ENCODE measurements around the gene HAGH.
"Not testable (repeated sequence)": the region's sequence is repeated elsewhere in the genome, so short reads cannot be mapped to it uniquely, and the experiment has no call there.

The HAGH gene

DNA sequence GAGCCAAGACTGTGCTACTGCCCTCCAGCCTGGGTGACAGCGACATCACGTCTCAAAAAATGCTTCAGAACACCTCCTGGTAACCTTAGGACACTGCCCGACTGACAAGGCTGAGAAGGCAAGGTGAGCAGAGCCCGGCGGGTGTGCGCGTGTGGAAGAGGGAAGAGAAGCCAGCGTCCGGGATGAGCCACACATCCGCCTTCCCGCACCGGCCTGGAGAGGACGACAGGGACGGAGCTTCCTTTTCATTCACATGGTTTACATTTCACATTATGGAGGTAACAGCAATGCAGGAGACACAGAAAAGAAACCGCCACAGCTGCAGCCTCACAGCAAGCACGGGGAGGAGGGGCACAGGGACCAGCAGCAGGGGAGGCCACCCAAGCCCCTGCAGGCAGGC is 16.5 kb downstream of the HAGH start:
- DNase-seq: no peak

DNA sequence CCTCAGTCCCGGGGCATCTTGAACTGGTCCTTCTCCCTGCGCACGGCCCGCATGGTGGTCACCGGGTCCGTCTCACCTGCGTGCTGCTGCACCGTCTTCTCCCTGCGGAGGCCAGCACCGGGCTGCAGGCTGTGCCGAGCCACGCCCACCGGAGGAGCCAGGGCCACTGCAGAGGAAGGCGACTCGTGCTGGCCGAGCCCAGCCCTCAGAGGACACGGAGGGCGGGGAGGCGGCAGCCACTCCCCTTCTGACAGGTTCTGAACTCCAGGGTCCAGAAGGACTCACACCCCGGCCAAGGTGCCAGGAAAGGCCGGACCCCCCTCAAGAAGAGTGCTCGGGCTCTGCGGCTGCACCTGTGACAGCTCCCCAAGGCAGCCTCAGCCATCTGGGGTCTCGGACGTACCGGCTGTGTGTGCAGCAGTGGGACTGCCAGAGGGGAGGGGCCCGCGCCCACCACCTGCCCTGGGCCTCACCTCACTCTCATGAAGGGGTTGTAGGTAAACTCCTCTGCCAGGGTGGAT is 17.3 kb downstream of the HAGH start:
- DNase-seq: no peak

DNA sequence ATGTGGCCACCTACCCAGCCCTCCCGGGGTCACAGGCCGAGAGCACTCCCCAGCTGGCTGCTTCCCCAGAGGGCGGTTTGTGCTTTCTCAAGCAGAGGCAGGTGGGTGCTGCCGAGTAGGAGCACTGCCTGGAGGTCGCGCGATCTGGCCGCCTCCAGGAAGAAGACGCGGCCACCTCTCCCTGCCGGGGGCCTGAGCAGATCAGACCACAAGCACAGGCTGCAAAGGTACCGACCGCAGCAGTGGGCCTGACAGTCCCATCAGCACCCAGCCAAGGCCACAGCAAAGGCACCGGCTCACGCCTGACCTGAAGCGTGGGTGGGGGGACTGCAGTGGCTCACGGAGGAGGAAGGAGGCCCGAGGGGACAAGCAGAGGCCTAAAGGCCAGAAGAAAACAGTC is 17.9 kb downstream of the HAGH start:
- DNase-seq: no peak

DNA sequence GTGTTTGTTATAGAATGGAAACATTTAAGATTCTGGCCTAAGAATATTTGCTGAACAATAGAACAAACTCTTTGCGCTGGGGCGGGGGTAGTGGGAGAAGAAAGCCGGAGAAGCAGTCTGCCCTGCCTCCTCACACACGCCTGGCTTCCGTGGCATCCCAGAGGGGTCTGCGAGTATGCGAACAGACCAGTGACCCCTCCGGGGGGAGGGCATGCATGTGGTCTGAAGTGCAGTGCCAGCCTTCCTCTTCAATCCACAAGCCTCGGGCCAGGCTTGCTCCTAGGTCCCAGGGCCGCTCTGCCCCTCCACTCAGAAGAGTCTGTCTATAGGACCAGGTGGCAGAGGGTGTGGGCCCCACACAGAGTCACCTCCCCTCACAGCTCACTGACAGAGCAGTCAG is 19.0 kb downstream of the HAGH start:
- no peak for DNase-seq

DNA sequence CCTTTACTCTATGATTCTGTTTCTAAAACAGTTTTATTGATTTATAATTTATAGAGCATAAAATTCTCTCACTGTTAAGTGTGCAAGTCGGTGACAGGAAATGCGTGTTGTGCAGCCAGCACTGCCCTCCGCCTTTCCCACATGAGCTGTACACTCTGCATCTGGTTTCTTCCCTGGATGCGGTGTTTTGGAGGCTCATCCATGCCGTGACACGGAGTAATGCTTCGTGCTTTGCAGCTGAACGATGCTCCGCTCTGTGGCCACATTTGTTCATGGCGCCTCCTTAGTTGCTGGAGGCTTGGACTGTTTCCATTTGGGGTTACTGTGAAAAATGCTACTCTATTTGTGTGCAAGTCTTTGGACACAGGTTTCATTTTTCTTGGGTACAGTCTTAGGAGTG is 25.9 kb downstream of the HAGH start:
- no peak for DNase-seq

DNA sequence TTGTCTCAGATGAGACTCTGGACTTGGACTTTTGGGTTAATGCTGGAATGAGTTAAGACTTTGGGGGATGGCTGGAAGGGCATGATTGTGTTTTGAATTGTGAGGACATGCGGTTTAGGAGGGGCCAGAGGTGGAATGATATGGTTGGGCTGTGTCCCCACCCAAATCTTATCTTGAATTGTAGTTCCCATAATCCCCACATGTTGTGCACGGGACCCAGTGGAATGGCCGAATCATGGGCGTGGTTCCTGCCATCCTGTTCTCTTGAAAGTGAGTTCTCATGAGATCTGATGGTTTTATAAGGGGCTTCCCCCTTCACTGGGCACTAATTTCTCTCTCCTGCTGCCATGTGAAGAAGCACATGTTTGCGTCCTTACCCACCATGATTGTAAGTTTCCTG is 27.4 kb downstream of the HAGH start:
- DNase-seq: not testable (repeated sequence)

DNA sequence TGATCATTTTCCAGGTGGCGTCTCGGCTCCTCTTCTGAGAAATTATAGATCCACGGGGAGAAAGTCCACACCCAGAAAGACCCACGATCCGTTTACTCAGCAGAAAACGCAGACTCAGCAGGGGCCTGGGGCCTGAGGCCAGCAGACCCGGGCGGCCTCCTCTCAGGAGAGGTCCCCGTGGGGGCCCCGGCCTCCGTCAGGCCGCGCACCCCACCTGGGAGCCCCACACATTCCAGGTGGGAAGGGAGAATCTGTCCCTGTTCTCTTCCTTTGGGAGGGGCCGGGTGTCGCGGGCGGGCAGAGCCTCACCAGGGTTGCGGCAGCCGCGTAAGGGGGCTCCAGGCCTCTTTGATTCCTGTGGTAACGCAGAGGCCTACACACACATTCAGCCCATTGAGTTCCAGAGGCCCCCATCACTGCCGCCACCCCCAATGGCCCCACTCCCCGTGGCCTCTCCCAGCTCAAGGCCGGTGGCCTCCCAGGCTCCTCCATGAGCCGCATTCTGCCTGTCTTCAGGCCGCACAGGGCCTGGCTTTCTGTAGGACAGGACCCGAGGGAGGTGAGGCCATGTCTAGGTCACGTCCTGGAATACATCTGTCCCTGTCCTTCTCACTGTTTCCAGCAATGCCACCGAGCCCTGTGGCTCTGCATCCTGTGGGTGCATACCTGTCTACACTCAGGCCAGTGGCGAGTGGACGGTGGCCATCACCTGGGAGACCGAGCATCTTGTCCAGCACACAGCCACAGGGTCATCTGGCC is 31.5 kb downstream of the HAGH start:
- DNase-seq: no peak

DNA sequence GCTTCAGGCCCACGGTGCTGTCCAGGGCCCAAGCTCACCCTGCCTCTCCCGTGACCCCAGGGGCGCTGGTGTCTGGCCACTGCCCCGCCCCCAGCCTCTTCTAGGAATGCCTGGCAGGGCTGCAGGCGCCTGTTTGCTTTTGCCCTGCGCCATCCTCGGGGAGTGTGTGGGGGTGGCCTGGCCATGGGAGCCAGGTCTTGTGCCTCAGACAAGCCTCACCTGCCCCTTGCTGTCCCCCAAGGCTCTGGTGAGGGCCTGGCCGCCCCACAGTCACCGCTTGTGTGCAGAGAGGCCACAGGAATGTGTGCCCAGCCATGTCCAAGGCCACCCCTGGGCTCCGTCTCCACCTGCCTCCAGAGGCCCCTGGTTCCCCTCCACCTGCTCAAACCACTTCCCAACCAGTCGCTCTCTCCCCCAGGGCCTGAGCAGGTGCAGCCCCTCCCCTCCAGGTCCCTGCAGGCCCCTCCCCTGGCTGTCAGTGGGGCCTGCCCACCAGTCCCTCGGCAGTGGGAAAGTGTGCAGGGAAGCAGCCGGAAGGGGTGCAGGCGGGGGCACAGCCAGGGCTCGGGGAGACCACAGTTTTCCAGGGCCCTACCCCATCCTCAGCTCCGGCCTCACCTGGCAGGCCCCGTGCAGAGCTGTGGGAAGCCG is 32.3 kb downstream of the HAGH start:
- DNase-seq: no peak

DNA sequence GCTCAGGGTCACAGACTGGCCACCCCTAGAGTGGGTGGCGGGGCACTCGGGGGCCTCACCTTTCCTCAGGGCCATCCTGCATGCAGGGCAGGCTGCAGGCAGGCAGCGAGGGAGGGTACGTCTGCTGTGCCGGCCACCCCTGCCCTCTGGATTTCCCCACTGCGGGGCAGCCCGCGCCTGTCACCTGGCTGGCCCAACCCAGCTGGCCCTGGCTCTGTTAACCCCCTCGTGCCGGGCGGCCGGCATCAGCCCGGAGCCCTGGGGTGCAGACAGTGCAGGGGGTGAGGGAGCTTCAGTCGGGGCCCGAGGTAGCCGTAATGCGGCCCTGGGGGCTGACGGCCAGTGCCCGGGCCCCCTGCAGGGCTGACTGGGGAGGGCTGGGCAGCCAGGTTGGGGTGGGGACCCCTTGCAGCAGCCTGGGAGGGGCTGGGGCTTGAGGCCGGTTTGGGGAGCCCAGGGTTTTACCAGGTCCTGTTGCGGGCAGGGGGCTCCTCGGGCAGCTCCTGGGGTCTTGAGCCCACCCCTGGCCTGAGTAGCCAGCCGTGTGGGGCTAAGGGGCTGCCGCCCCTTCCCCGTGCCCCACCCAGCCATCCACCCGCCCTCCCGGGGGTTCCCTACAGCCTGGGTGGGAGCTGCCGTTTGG is 32.9 kb downstream of the HAGH start, which contains the start of gene IGFALS:
Gene IGFALS, minus strand, starts transcription at position 128 of the 643 bp plus-strand sequence. Its CDS starts 53 bp downstream, at position 75.
- DNase-seq: no peak

DNA sequence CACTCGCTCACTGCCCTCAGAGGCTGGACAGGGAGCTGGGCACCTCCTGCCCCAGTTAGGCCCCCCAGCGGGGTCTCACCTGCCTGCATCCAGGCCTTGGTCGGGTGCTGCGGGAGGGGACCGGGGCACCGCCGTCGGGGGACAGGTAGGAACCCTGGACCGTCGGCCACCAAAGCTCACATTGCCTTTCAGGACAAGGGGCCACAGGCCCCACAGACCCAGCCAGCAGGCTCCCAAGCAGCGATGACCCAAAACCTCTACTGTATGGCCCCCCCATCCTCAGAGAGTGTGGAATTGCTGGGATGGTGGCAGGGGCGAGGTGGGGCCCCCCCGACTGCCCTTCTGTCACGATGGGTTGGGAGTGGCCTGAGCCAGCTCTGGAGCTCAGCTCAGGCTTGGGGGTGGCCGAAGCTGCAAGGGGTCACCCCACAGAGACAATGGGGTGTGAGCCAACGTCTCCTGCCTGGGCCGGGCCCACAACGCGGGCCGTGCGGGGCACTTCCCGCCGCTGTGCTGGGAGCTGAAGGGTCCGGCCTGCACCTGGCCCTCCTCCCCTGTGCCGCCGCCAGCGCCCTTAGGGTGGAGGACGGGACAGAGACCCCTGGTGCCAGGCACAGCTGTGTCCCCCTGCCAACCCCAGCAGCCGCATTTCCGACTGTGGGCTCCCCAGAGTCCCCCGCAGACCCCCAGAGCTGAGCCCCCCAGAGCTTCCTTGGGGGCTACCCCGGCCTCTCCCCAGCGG is 33.6 kb downstream of the HAGH start:
- DNase-seq: no peak

DNA sequence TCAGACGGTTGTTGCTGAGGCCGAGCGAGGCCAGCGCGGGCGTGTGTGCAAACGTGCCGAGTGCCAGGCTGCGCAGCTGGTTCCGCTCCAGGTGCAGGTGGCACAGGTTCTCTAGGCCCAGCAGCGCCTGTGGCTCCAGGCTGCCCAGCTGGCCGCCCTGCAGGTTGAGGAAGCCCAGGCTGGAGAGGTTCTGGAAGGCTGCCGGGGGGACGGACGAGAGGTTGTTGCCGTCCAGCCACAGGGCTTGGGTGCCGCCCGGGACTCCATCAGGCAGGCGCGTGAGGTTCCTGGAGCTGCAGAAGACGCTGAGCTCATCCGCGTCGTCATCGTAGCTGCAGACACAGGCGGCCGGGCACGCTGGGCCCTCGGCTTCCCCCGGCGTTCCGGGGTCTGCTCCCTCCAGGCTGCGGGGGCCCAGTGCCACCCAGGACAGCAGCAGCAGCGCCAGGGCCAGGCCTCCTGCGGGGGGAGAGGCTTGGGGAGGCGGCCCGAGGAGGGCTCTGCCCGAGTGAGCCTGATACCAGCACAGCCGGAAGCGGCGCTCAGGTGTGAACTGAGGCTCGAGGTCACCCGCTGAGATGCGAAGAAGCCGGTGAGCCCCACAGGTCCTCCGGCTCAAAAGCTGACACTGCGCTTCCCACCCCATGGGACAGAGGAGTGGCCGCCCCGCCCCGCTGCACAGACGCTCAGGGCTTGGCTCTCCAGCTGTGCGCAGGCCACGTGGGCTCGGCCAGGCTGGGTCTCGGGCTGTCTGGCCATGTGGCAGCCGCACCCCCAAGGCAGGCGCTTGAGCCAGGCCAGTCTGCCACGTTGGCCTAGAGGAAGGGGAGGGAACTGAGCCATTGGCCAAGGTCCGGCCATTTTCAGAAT is 34.4 kb downstream of the HAGH start:
- DNase-seq: no peak

DNA sequence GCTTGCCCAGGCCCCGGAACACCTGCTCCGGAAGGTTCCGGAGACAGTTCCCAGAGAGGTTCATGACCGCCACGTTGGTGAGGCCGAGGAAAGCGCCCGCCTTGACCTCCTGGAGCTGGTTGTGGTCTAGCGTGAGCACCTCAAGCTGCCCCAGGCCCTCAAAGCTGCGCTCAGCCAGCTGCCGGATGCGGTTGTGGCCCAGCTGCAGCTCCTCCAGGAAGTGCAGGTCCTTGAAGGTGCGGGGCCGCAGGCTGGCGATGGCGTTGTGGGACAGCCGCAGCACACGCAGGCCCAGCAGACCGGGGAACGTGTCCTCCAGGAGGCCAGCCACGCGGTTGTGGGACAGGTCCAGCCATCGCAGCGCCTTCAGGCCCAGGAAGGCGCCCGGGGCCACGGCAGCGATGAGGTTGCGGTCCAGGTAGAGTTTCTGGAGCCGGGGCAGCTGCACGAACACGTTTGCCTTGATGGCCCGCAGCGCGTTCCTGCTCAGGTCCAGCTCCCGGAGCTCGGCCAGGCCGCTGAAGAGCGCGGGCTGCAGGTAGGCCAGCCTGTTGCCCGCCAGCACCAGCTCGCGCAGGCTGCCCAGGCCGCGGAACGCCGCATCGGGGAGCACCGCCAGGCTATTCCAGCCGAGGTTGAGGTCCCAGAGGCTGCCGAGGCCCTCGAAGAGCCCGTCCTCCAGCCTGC is 35.2 kb downstream of the HAGH start:
- no peak for DNase-seq

DNA sequence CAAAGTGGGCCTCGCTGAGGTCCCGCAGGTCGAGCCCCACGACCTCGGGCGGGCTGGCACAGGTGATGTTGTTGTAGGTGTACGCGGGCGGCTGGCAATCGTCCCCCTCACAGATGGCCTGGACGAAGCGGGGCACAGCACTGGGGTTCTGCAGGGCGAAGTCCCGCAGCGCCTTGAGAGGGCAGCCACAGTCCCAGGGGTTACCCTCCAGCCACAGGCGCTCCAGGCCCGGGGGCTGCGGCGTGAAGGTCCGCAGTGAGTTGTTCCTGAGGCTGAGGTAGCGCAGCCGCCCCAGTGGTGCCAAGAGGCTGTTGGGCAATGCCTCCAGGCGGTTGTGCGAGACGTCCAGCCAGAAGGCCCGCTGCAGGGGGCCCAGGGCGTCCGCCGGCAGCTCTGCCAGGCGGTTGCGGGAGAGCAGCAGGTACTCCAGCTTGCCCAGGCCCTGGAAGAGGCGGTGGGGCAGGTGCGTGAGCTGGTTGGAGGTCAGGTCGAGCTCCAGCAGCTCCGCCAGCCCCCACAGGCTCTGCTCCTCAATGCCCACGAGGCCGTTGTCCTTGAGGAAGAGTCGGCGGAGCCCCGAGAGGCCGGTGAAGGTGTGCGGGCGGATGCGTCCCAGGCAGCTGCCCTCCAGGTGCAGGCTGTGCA is 35.9 kb downstream of the HAGH start:
- DNase-seq: no peak

DNA sequence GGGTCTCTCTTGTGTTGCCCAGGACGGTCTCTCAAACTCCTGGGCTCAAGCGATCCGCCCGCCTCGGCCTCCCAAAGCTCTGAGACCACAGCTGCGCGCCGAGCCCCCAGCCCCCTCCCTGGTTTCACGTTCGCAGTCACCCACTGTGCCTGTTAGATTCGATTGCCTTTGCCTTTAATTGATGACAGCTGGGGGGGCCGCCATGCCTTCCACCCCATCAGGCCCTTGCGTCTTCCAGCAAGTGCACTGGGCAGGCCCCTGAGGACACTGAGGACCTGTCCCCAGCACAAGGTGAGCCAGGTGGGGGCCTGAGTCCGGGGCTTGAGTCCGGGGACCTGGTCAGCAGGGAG is 36.4 kb downstream of the HAGH start:
- no peak for DNase-seq

DNA sequence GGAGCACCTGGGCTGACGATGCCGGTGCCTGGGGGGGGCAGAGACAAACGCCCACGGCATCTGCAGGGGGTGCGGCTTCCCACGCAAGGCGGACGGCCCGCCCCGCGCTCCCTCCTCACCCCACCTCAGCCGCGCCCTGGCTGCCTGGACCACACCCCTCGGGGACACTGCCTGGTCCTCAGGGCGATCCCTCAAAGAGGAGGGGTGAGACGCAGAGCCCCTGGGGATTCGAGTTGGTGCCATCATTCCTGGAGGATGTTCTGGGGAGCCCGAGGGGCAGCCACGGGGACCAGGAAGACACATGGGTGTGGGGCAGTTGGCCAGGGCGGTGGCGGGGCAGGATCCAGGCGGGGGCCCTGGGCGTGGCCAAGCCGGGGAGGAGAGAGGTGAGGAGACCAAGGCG is 37.0 kb downstream of the HAGH start:
- DNase-seq: no peak

DNA sequence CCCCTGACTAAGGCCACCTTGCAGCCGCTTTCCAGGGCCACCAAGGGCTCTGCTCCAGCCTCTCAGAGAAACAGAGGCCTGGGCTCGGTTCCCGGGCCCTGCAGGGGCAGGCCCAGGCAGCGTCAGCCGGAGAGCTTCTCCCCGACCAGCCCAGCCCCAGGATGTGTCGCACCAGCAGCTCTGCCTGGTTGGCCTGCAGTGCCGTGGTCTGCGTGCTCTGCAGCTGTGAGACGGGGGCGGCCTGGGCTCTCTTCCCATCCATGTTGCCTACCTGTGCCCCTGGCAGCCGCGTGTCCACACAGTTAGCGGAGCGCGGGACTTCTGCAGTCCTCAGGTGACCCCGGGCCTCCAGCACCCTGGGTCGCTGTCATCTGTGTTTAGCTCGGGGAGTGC is 37.9 kb downstream of the HAGH start:
- no peak for DNase-seq

DNA sequence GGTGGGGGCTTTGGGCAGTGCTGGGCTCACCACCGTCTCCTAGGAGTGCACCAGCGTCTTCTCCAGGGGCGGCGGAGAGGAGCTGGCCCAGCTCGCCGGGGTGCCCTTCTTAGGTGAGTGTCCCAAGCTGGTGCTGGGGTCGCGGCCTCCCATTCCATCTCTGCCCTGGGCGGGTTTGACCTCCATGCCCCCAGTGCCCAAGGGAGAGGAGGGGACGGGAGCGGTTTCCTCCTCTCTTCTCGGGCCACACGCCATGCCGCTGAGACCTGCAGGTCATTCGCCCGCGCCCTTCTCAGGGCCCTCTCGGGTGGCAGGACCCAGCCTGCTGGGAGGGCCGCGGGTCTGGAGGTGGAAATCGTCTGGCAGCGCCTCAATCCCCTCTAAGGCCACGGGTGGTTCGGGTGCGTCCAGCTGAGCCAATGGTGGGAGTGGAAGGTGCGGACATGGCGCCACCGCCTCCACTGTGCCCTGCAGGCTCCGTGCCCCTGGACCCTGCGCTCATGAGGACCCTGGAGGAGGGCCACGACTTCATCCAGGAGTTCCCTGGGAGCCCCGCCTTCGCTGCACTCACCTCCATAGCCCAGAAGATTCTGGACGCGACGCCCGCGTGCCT is 38.4 kb downstream of the HAGH start:
- no peak for DNase-seq

DNA sequence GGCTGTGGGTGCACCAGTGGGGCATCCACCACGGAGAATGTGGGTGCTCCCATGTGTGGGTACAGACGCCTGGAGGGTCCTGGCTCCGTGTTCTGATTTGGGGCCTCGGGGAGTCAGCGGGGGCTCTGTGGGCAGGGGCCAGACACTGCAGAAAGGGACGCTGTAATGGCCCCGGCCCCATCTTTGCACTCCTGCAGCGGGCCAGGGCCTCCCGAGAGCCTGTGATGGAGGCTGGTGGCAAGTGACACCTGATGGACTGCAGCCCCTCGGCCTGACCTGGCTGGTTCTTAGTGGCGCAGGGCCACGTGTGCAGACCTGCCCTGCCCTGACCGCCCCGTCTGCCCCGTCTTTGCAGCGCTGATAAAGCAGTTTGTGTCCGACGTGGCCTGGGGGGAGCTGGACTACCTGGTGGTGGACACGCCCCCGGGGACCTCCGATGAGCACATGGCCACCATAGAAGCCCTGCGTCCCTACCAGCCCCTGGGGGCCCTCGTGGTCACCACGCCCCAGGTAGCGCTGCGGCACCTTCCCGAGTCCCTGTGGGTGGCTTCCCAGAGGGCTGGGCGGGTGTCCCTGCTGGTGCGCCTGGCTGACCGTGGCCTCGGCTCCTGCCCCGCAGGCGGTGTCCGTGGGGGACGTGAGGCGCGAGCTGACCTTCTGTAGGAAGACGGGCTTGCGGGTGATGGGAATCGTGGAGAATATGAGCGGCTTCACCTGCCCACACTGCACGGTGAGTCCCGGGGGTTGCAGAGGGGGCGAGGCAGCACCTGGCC is 39.1 kb downstream of the HAGH start:
- DNase-seq: no peak

DNA sequence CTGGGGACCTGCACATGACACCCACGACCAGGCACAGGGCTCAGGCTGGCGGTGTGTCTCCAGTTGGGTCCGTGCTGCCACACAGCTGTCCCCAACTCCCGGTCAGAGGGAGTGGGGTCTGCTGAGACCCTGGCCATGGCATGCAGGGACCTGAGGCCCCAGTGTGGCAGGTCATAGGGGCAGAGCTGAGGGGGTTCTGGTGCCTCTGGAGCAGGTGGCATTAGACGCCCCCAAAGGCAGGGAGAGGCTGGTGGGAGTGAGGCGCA is 39.6 kb downstream of the HAGH start:
- no peak for DNase-seq

All from CD4-positive, alpha-beta T cell treated with Interleukin-10 for 1 hour (primary cell).